Breast epithelium (tissue), 4 donors: ENCODE measurements around the gene LBHD2. TPM values are rescaled to one million over a fixed set of nuclear protein-coding genes. Genes with fewer than 3 reads are reported as not detected.
A peak's percentile ranks its signal among the peaks of the same experiment; 100 is the strongest.

Experiments
- DNase-seq, 2 donors: peaks; one replicate each; pipeline ENCODE4 v3.0.0-alpha.2; 2019; ENCODE audit warnings: low spot score in 2 of 2
- H3K27ac ChIP-seq, 2 donors: fragments of 200-600 bp; sonication (generic) in 1 of 2; one replicate each; pipeline ENCODE4 v1.5.1; 2016 to 2019; ENCODE audit warnings: mild to moderate bottlenecking in 1 of 2
- H3K27me3 ChIP-seq, 2 donors: fragments of 200-600 bp; sonication (generic) in 1 of 2; one replicate each; pipeline versions ENCODE4 v1.5.1 to v1.6.0; 2017 to 2019; ENCODE audit warnings: control low read depth in 1 of 2, mild to moderate bottlenecking in 1 of 2
- H3K36me3 ChIP-seq: fragments of 200-600 bp; one replicate; pipeline ENCODE4 v1.5.1; 2019
- H3K4me1 ChIP-seq, 2 donors: fragments of 200-600 bp; sonication (generic); one replicate each; pipeline ENCODE4 v1.5.1; 2016 to 2019; ENCODE audit warnings: control low read depth in 1 of 2
- H3K4me3 ChIP-seq, 3 donors: fragments of 200-600 bp; sonication (generic); 1 replicate in 2 of 3; 2 replicates in 1 of 3; pipeline ENCODE4 v1.5.1; 2016 to 2019; ENCODE audit warnings: mild to moderate bottlenecking in 3 of 3, moderate library complexity in 2 of 3
- H3K9me3 ChIP-seq, 2 donors: fragments of 200-600 bp; sonication (generic) in 1 of 2; one replicate each; pipeline ENCODE4 v1.5.1; 2016 to 2019; ENCODE audit warnings: control low read depth in 1 of 2
- POLR2A ChIP-seq: fragments of 450-650 bp; IDR thresholded peaks from one replicate; pipeline ENCODE4 v1.6.1; 2016; ENCODE audit warnings: antibody characterized with exemption, mild to moderate bottlenecking, moderate library complexity
- POLR2AphosphoS5 ChIP-seq, 3 donors: sonication (generic); formaldehyde crosslinking; IDR thresholded peaks; one replicate each; pipeline ENCODE4 v1.6.1; 2017; ENCODE audit warnings: antibody characterized with exemption in 3 of 3
- intact Hi-C: fragments of 100-400 bp; cut with DNase I; formaldehyde crosslinking; loops from one replicate; pipeline ENCODE4 v1.15.1; 2023; ENCODE audit warnings: low total_unique reads
- total RNA-seq, 3 donors: library from RNA; depleted of rRNA; stranded (reverse); fragments of >200 nt; gene quantifications; one replicate each; pipeline ENCODE4 v1.1.0, GENCODE V29; 2016
- TF ChIP-seq, protein P1 (sequence below), 3 donors: fragments of 450-650 bp; IDR thresholded peaks; one replicate each; pipeline ENCODE4 v1.5.1; 2016 to 2017; ENCODE audit warnings: antibody characterized with exemption in 3 of 3, mild to moderate bottlenecking in 3 of 3, moderate library complexity in 3 of 3

Gene LBHD2
- total RNA-seq, 3 donors from 2014 or later = not detected

DNA sequence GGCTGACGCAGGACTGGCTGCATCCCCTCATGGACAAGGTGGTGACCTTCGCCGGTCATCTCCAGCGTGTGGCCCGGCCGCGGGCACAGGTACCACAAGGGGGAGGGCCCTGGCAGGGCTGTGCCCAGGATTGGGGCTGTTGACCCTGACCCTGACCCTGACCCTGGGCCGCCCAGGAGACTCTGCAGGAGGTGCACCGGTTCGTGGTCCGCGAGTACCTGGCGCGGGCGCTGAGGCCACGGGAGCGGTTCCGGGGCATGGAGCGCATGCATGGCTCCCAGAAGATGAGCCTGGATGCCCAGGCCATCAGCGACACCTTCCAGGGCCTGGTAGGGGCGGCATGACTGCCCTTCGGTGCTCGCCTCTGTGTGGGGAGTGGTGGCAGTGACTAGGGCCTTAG, 23.4 kb downstream of the LBHD2 start:
- no peak for DNase-seq
- H3K9me3 ChIP-seq = no peaks in the 10 kb centered on the region
- no peak for TF ChIP-seq POLR2AphosphoS5 (IDR thresholded peaks at IDR 0.05)
- no peak for TF ChIP-seq POLR2A
- TF ChIP-seq, protein P1, sequence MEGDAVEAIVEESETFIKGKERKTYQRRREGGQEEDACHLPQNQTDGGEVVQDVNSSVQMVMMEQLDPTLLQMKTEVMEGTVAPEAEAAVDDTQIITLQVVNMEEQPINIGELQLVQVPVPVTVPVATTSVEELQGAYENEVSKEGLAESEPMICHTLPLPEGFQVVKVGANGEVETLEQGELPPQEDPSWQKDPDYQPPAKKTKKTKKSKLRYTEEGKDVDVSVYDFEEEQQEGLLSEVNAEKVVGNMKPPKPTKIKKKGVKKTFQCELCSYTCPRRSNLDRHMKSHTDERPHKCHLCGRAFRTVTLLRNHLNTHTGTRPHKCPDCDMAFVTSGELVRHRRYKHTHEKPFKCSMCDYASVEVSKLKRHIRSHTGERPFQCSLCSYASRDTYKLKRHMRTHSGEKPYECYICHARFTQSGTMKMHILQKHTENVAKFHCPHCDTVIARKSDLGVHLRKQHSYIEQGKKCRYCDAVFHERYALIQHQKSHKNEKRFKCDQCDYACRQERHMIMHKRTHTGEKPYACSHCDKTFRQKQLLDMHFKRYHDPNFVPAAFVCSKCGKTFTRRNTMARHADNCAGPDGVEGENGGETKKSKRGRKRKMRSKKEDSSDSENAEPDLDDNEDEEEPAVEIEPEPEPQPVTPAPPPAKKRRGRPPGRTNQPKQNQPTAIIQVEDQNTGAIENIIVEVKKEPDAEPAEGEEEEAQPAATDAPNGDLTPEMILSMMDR (IDR thresholded peaks at IDR 0.05) = no peak
- no peak overlapping the region for H3K4me3 ChIP-seq
- H3K27ac ChIP-seq = no peak overlapping the region
- no peaks in the 10 kb centered on the region for H3K36me3 ChIP-seq
- intact Hi-C loops = loop anchor here (10.0 kb wide), 1 partner anchor 187 kb away; no protein-coding TSS in a partner anchor
- H3K4me1 ChIP-seq = peaks cover 18 to 19% of the 10 kb centered on the region in 2 donors
- H3K27me3 ChIP-seq = peaks cover 11 to 21% of the 10 kb centered on the region in 2 donors

DNA sequence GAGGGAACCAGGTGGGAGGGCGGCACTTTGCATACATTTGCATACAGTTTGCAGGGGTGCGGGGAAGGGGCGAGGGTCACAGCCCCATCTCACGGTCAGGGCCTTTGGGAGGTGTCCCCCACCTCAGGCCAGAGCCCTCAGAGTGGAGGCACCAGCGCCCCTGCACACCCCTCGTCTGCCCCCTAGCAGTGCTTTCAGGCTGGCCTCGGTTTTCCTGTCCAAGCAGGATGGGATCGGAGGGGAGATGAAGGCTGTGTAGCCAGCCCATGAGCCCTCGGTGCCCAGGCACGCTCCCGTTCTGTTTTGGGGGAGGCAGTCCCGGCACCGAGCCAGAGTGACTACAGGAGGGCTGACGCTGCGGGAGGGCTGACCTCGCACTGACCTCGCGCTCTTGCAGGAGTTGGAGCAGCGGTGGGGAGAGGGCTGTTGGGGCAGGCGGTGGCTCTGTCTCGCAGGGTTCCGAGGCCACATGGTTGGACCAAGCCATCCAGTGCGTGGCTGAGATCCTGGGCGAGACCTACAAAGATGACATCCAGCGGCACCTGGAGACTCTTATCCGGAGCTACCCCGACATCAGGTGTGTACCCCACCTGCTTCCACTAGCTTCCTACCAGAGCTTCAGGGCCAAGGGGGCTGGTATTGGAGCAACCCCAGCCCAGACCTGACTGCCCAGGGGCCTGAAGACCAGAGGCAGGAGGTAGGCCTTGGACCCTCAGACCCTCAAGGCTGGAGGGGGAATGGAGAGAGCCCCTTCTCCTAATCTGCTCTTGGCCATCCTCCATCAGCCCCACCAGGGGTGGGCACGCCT, 24.1 kb downstream of the LBHD2 start:
- H3K27me3 ChIP-seq = peaks cover 9 to 14% of the 10 kb centered on the region in 2 donors
- no peaks in the 10 kb centered on the region for H3K36me3 ChIP-seq
- TF ChIP-seq, protein P1 (IDR thresholded peaks at IDR 0.05) = no peak
- TF ChIP-seq POLR2A (no peak), POLR2AphosphoS5 (IDR thresholded peaks at IDR 0.05) (no peak)
- peaks cover 15 to 18% of the 10 kb centered on the region in 2 donors for H3K4me1 ChIP-seq
- peak overlapping the region in 1 of 2 donors; percentile 38 for H3K27ac ChIP-seq
- no peak overlapping the region for H3K4me3 ChIP-seq
- no peak for DNase-seq
- H3K9me3 ChIP-seq = no peaks in the 10 kb centered on the region
- intact Hi-C loops = loop anchor here (10.0 kb wide), 1 partner anchor 187 kb away; no protein-coding TSS in a partner anchor

DNA sequence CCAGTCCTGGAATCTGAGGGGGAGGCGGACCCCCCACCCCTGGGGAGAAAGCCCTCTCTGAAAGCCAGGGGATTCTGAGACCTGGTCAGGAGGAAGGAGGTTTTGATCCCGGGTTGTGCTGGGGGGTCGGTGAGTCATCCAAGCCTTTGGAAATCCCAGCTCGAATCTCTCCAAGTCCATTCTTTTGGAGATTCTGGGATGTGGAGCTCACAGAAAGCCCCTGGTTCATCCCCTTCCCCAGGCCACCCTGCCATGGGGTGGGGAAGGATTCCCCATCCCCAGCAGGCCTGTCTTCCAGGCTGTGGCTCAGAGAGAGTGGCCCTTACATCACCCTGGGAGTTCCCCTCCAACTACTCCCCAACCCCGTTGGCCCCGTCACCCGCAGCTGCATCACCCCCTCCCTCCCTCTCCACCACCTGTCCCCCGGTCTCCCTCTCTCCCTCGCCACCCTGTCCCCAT, 24.8 kb downstream of the LBHD2 start:
- no peaks in the 10 kb centered on the region for H3K36me3 ChIP-seq
- DNase-seq = no peak
- H3K4me1 ChIP-seq = peaks cover 15 to 18% of the 10 kb centered on the region in 2 donors
- intact Hi-C loops = loop anchor here (10.0 kb wide), 1 partner anchor 186 kb away; no protein-coding TSS in a partner anchor
- no peaks in the 10 kb centered on the region for H3K9me3 ChIP-seq
- TF ChIP-seq POLR2AphosphoS5 (IDR thresholded peaks at IDR 0.05) = no peak
- TF ChIP-seq POLR2A = no peak
- TF ChIP-seq, protein P1 (IDR thresholded peaks at IDR 0.05) = no peak
- H3K27ac ChIP-seq = peak overlapping the region in 1 of 2 donors; percentile 38
- H3K27me3 ChIP-seq = peaks cover 9 to 10% of the 10 kb centered on the region in 2 donors
- no peak overlapping the region for H3K4me3 ChIP-seq

DNA sequence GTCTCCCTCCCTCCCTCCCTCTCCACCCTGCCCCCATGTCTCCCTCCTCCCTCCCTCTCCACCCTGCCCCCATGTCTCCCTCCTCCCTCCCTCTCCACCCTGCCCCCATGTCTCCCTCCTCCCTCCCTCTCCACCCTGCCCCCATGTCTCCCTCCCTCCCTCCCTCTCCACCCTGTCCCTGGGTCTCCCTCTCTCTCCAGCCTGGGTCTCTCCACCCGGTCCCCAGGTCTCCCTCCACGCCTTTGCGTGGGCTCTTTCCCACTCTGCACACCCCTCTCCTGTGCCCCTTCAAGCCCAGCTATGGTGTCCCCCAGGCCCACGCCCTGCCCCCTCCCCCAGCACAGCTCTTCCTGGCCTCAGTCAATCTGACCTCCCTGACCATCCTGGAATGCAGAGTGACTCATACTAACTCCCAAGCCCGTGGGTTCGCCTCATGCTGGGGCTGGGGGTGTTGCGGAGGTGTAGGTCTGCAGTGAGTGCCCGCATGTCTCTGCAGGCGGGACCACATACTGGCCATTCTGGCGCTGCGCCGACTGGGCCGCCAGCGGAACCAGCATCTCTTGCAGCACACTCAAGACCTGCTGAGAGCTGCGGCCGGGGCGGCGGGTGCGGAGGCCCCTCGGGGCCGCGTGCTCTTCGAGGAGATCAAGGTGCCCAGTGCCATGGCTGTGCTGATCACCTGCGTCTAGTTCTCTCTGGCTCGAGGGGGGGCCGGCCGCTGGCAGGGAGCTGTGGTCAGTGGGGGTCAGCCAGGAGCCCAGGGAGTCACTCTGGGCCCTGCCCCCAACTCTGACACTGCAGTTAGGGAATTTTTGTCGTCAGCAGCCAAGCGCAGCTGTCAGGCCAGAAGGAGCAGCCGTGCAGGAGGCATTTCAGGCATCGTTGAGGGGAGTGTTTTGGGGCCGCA, 25.8 kb downstream of the LBHD2 start:
- peak overlapping the region; percentile 48 to 85 for H3K27ac ChIP-seq

More for the DNA sequence above, 25.8 kb downstream of the LBHD2 start:
- intact Hi-C loops = loop anchor here (10.0 kb wide), 1 partner anchor 185 kb away; no protein-coding TSS in a partner anchor
- Histone ChIP-seq H3K4me1 (peaks cover 14 to 15% of the 10 kb centered on the region in 2 donors), H3K36me3 (no peaks in the 10 kb centered on the region), H3K9me3 (no peaks in the 10 kb centered on the region), H3K4me3 (peak overlapping the region in 1 of 3 donors; percentile 44), H3K27me3 (no peaks in the 10 kb centered on the region)
- no peak for DNase-seq
- TF ChIP-seq, protein P1 (IDR thresholded peaks at IDR 0.05) = no peak
- no peak for TF ChIP-seq POLR2AphosphoS5 (IDR thresholded peaks at IDR 0.05)
- no peak for TF ChIP-seq POLR2A
